ENCODE measurements around the gene PLEK.
"Not testable (repeated sequence)": the region's sequence is repeated elsewhere in the genome, so short reads cannot be mapped to it uniquely, and the experiment has no call there.

The PLEK gene

GRCh38 chr2:68418855-68419254 is 53.8 kb downstream of the PLEK start:
- DNase-seq = no peak

- no peak for DNase-seq
Observed at GRCh38 chr2:68420254-68420910, 55.3 kb downstream of the PLEK start.

- no peak for DNase-seq
Observed at GRCh38 chr2:68423966-68424650, 59.0 kb downstream of the PLEK start.

- no peak for DNase-seq
Observed at GRCh38 chr2:68425503-68425902, 60.4 kb downstream of the PLEK start.

- DNase-seq = no peak
Observed at GRCh38 chr2:68426446-68426845, 61.4 kb downstream of the PLEK start.

GRCh38 chr2:68426848-68427579 is 61.9 kb downstream of the PLEK start:
- DNase-seq = no peak

GRCh38 chr2:68428126-68428525 is 63.0 kb downstream of the PLEK start:
- no peak for DNase-seq

- no peak for DNase-seq
Observed at GRCh38 chr2:68428746-68429145, 63.7 kb downstream of the PLEK start.

GRCh38 chr2:68429311-68429826 is 64.3 kb downstream of the PLEK start:
- no peak for DNase-seq

GRCh38 chr2:68431316-68431972 is 66.4 kb downstream of the PLEK start:
- DNase-seq = no peak

- no peak for DNase-seq
Observed at GRCh38 chr2:68432696-68433658, 67.9 kb downstream of the PLEK start.

GRCh38 chr2:68434981-68435380 is 69.9 kb downstream of the PLEK start:
- DNase-seq = no peak

GRCh38 chr2:68435615-68436014 is 70.5 kb downstream of the PLEK start:
- DNase-seq = no peak

GRCh38 chr2:68436270-68436669 is 71.2 kb downstream of the PLEK start:
- no peak for DNase-seq

- DNase-seq = no peak
Observed at GRCh38 chr2:68438455-68439303, 73.6 kb downstream of the PLEK start.

- peak; percentile 80 to 89 for DNase-seq
Observed at GRCh38 chr2:68441179-68441993, 76.3 kb downstream of the PLEK start.

- DNase-seq = no peak
Observed at GRCh38 chr2:68441994-68442322, 76.9 kb downstream of the PLEK start.

GRCh38 chr2:68446425-68446824 is 81.3 kb downstream of the PLEK start:
- not testable (repeated sequence) for DNase-seq
